H9 (cell line): Measurements from ENCODE around the gene CDK14. TPM values are rescaled to one million over a fixed set of nuclear protein-coding genes. Genes with fewer than 3 reads are reported as not detected.

Experiments
- DNase-seq: peaks from one replicate; pipeline ENCODE4 v3.0.0-alpha.2; 2017
- H2AFZ ChIP-seq: one replicate; pipeline ENCODE4 v1.6.1; 2013; ENCODE audit warnings: mild to moderate bottlenecking, low read length, control low read depth, moderate library complexity
- H2AK5ac ChIP-seq: 2 replicates; pipeline ENCODE4 v1.6.1; 2013; ENCODE audit warnings: low read length, control low read depth, mixed read lengths; ENCODE audit not compliant: insufficient read length
- H2BK120ac ChIP-seq: one replicate; pipeline ENCODE4 v1.6.1; 2013; ENCODE audit warnings: low read depth, mild to moderate bottlenecking, low read length, control low read depth, inconsistent platforms; ENCODE audit not compliant: poor library complexity, severe bottlenecking
- H2BK12ac ChIP-seq: 2 replicates; pipeline ENCODE4 v1.6.1; 2013; ENCODE audit warnings: low read length, control low read depth, mixed read lengths, low read depth; ENCODE audit not compliant: insufficient read length
- H2BK15ac ChIP-seq: 2 replicates; pipeline ENCODE4 v1.6.1; 2013; ENCODE audit warnings: low read depth, low read length, control low read depth
- H2BK20ac ChIP-seq: one replicate; pipeline ENCODE4 v1.6.1; 2013; ENCODE audit warnings: low read depth, mild to moderate bottlenecking, low read length, control low read depth, inconsistent platforms; ENCODE audit not compliant: poor library complexity, severe bottlenecking
- H2BK5ac ChIP-seq: 2 replicates; pipeline ENCODE4 v1.6.1; 2013; ENCODE audit warnings: low read length, control low read depth, mixed read lengths; ENCODE audit not compliant: insufficient read length
- H3K14ac ChIP-seq: 2 replicates; pipeline ENCODE4 v1.6.1; 2013; ENCODE audit warnings: low read length, control low read depth; ENCODE audit not compliant: insufficient read depth
- H3K18ac ChIP-seq: 2 replicates; pipeline ENCODE4 v1.6.1; 2013; ENCODE audit warnings: low read depth, mild to moderate bottlenecking, mixed read lengths, low read length, control low read depth; ENCODE audit not compliant: insufficient read length
- H3K23ac ChIP-seq: 2 replicates; pipeline ENCODE4 v1.6.1; 2013; ENCODE audit warnings: low read length, control low read depth, mixed read lengths, low read depth; ENCODE audit not compliant: insufficient read length
- H3K23me2 ChIP-seq: 2 replicates; pipeline ENCODE4 v1.6.1; 2013; ENCODE audit warnings: low read depth, mild to moderate bottlenecking, mixed read lengths, low read length, control low read depth; ENCODE audit not compliant: insufficient read length, poor library complexity, severe bottlenecking
- H3K27ac ChIP-seq: 2 replicates; pipeline ENCODE4 v1.5.1; 2013; ENCODE audit warnings: low read length, control low read depth, mixed read lengths, low read depth; ENCODE audit not compliant: insufficient read length
- H3K27me3 ChIP-seq: 2 replicates; pipeline ENCODE4 v1.6.1; 2013; ENCODE audit warnings: low read length, control low read depth, inconsistent platforms; ENCODE audit not compliant: insufficient read depth
- H3K4ac ChIP-seq: 2 replicates; pipeline ENCODE4 v1.6.1; 2013; ENCODE audit warnings: low read depth, mild to moderate bottlenecking, control low read depth, inconsistent platforms, low read length, moderate library complexity
- H3K4me1 ChIP-seq: 2 replicates; pipeline ENCODE4 v1.6.1; 2013; ENCODE audit warnings: low read length, control low read depth, inconsistent platforms; ENCODE audit not compliant: insufficient read depth
- H3K4me2 ChIP-seq: 2 replicates; pipeline ENCODE4 v1.6.1; 2013; ENCODE audit warnings: low read length, control low read depth, mixed read lengths; ENCODE audit not compliant: insufficient read length, insufficient read depth
- H3K56ac ChIP-seq: 2 replicates; pipeline ENCODE4 v1.6.1; 2013; ENCODE audit warnings: low read depth, mild to moderate bottlenecking, mixed read lengths, low read length, control low read depth; ENCODE audit not compliant: insufficient read length
- H3K79me1 ChIP-seq: 2 replicates; pipeline ENCODE4 v1.6.1; 2013; ENCODE audit warnings: low read depth, mild to moderate bottlenecking, moderate library complexity, low read length, control low read depth, inconsistent platforms; ENCODE audit not compliant: insufficient read depth, poor library complexity, severe bottlenecking
- H3K79me2 ChIP-seq: 2 replicates; pipeline ENCODE4 v1.6.1; 2013; ENCODE audit warnings: low read length, control low read depth, inconsistent platforms; ENCODE audit not compliant: insufficient read depth
- H3K9ac ChIP-seq: 2 replicates; pipeline ENCODE4 v1.6.1; 2013; ENCODE audit warnings: low read length, control low read depth, mixed read lengths; ENCODE audit not compliant: insufficient read length; ENCODE audit errors: extremely low read depth
- H3K9me3 ChIP-seq: one replicate; pipeline ENCODE4 v1.6.1; 2013; ENCODE audit warnings: low read depth, low read length, inconsistent platforms; ENCODE audit not compliant: control insufficient read depth
- H3T11ph ChIP-seq: one replicate; pipeline ENCODE4 v1.6.1; 2013; ENCODE audit warnings: mild to moderate bottlenecking, low read length, control low read depth, inconsistent platforms
- H4K20me1 ChIP-seq: one replicate; pipeline ENCODE4 v1.6.1; 2013; ENCODE audit not compliant: control insufficient read depth, insufficient read length, insufficient read depth
- H4K5ac ChIP-seq: 2 replicates; pipeline ENCODE4 v1.6.1; 2013; ENCODE audit warnings: low read depth, mild to moderate bottlenecking, mixed read lengths, low read length, control low read depth; ENCODE audit not compliant: insufficient read length
- H4K8ac ChIP-seq: replicated peaks from 2 replicates; pipeline ENCODE4 v1.6.1; 2013; ENCODE audit warnings: low read length, control low read depth, mixed read lengths, low read depth; ENCODE audit not compliant: insufficient read length
- H4K91ac ChIP-seq: 2 replicates; pipeline ENCODE4 v1.6.1; 2013; ENCODE audit warnings: low read depth, mild to moderate bottlenecking, moderate library complexity, mixed read lengths, low read length, control low read depth; ENCODE audit not compliant: insufficient read length
- H3K27ac Mint-ChIP-seq, 3 experiments: 2 replicates in 2 of 3; 3 replicates in 1 of 3; pipeline ENCODE4 v1.8.0; 2020 to 2021; ENCODE audit warnings: mixed read lengths in 3 of 3, mild to moderate bottlenecking in 1 of 3, moderate library complexity in 1 of 3
- H3K27me3 Mint-ChIP-seq: 2 replicates; pipeline ENCODE4 v1.8.0; 2021; ENCODE audit warnings: low read depth, mild to moderate bottlenecking, moderate library complexity, mixed read lengths
- H3K36me3 Mint-ChIP-seq, 3 experiments: 2 replicates in 2 of 3; 3 replicates in 1 of 3; pipeline ENCODE4 v1.8.0; 2020 to 2021; ENCODE audit warnings: low read depth in 3 of 3, mixed read lengths in 3 of 3; ENCODE audit not compliant: insufficient read depth in 1 of 3
- H3K4me1 Mint-ChIP-seq, 2 experiments: 2 replicates each; pipeline ENCODE4 v1.8.0; 2020; ENCODE audit warnings: mixed read lengths in 2 of 2
- H3K4me3 Mint-ChIP-seq, 2 experiments: 2 replicates in 1 of 2; 3 replicates in 1 of 2; pipeline ENCODE4 v1.8.0; 2020 to 2021; ENCODE audit warnings: mild to moderate bottlenecking in 2 of 2, mixed read lengths in 2 of 2, moderate library complexity in 1 of 2
- H3K9me3 Mint-ChIP-seq, 2 experiments: 2 replicates in 1 of 2; 3 replicates in 1 of 2; pipeline ENCODE4 v1.8.0; 2020; ENCODE audit warnings: mild to moderate bottlenecking in 2 of 2, mixed read lengths in 2 of 2, moderate library complexity in 1 of 2
- CTCF ChIP-seq: fragments of 200-600 bp; sonication (generic); conservative IDR thresholded peaks from 3 replicates; pipeline ENCODE4 v1.8.0; 2021; ENCODE audit warnings: antibody characterized with exemption, mild to moderate bottlenecking
- WGBS: extraction: QIAGEN DNeasy Blood & Tissue Kit; methylation state at CpG from one replicate; pipeline ENCODE4 v1.1.7; 2013; ENCODE audit warnings: missing lambda C conversion rate, low lambda C conversion rate, mixed read lengths; ENCODE audit not compliant: insufficient read length; ENCODE audit errors: extremely low coverage; 5-methylcytosine and 5-hydroxymethylcytosine counted together
- total RNA-seq: library from RNA; stranded (reverse); gene quantifications from 2 replicates; pipeline ENCODE4 v1.2.1, GENCODE V29; 2021

CDK14 gene
- total RNA-seq, 1 experiment from 2014 or later: 23.9 TPM

- Histone ChIP-seq H4K8ac (no peak overlapping the region), H2BK20ac (no peak overlapping the region)
- no peaks in the 10 kb centered on the region for H3K9me3 Mint-ChIP-seq
Observed at GRCh38 chr7:90931986-90932916, 336.1 kb downstream of the CDK14 start.

More at GRCh38 chr7:90931986-90932916, 336.1 kb downstream of the CDK14 start:
- H2BK5ac ChIP-seq: no peak overlapping the region
- H4K5ac ChIP-seq: no peak overlapping the region
- H3K27ac ChIP-seq: no peak overlapping the region
- H2AK5ac ChIP-seq: no peak overlapping the region
- H3K9me3 ChIP-seq: no peaks in the 10 kb centered on the region
- no peaks in the 10 kb centered on the region for H3K4me1 ChIP-seq
- no peak overlapping the region for H3K23ac ChIP-seq
- no peaks in the 10 kb centered on the region for H3K79me1 ChIP-seq
- no peak overlapping the region for H4K91ac ChIP-seq
- H2BK120ac ChIP-seq: no peak overlapping the region
- Mint-ChIP-seq H3K27ac (peak overlapping the region; percentile 62 to 85 (median 78); a peak in 4 of 7 replicates), H3K27me3 (no peaks in the 10 kb centered on the region), H3K36me3 (peaks cover 0 to 8% (median 6%) of the 10 kb centered on the region in 3 experiments; a peak in 2 of 7 replicates), H3K4me3 (no peak overlapping the region), H3K4me1 (peaks cover 8% of the 10 kb centered on the region in 2 experiments; a peak in 3 of 4 replicates)
- no peak overlapping the region for H3T11ph ChIP-seq
- H3K56ac ChIP-seq: no peak overlapping the region
- DNase-seq: no peak
- no peak overlapping the region for H2BK15ac ChIP-seq
- H2AFZ ChIP-seq: no peak overlapping the region
- no peaks in the 10 kb centered on the region for H4K20me1 ChIP-seq
- no peaks in the 10 kb centered on the region for H3K79me2 ChIP-seq
- H3K4ac ChIP-seq: no peak overlapping the region
- no peak overlapping the region for H3K9ac ChIP-seq
- no peak overlapping the region for H2BK12ac ChIP-seq
- H3K14ac ChIP-seq: no peak overlapping the region
- H3K18ac ChIP-seq: no peak overlapping the region
- no peak for TF ChIP-seq CTCF
- WGBS: no CpG with 5 or more reads among the region's 6 CpGs
- no peak overlapping the region for H3K4me2 ChIP-seq
- H3K27me3 ChIP-seq: no peaks in the 10 kb centered on the region
- no peaks in the 10 kb centered on the region for H3K23me2 ChIP-seq
